GM12874 (cell line): ENCODE results near the gene AGPAT4.

Experiments used
- CTCF ChIP-seq: IDR thresholded peaks from 2 replicates; pipeline ENCODE4 v1.5.1; 2011; ENCODE audit warnings: low read depth, mild to moderate bottlenecking, control low read depth, low read length, moderate library complexity; ENCODE audit not compliant: insufficient read depth

Gene AGPAT4

DNA sequence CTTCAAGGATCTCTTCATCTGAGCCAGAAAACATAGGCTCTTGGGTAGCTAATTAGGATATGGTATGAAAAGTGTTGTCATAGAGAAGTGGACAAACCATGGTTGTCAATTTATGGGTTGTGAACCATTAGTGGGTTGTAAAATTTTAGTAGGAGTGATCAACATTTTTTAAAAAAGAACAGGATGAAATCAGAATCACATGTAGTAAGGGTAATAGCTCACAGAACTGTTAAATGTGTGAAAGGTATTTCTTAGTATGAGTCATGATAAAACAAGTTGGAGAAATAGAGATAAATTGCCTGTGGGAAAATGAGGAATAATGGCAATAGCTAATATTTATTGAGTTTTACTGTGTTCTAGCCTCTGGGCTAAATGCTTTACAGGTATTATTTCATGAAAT lies 168.9 kb downstream of the AGPAT4 start:
- TF ChIP-seq CTCF = no peak

GRCh38 chr6:161103475-161103874 lies 170.4 kb downstream of the AGPAT4 start:
- TF ChIP-seq CTCF = no peak

DNA sequence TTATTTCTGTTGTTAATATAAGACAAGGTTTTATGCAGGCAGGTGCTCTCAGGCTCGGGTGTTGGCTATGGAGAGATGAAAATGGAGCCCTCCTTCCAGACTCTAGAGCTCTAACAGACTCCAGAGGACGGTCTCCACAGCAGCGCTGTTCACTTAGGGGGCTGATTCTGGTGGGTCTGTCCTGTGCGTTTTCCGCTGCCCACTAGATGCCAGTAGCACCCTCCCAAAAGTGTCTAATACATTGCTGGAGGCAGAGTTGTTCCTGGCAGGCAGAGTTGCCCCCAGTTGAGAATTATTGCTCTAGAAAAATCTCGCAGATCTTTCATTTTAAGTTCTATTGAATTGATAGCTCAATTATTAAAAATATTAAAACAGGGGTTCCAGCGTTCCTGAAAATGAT lies 172.3 kb downstream of the AGPAT4 start:
- TF ChIP-seq CTCF = no peak

GRCh38 chr6:161100072-161100471 lies 173.8 kb downstream of the AGPAT4 start:
- no peak for TF ChIP-seq CTCF

DNA sequence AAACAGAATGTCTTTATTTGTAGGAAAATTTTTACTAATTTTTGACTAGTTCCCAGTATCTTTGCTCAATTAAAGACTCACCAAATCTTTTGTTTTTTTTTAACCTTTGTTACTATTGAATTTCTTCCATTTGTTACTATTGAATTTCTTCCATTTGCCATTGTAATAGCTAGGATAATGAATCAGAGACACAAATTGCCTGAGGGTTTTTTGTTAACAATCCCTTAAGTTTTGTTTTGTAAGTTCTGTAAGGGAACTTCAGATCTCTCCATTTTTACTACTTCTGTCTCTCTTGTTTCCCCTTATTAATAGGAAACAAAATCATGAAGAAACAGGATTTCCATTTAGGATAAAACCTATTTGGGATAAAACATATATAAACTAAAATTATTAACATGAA lies 177.9 kb downstream of the AGPAT4 start:
- no peak for TF ChIP-seq CTCF

- TF ChIP-seq CTCF = no peak
Measured at GRCh38 chr6:161094955-161095354, 178.9 kb downstream of the AGPAT4 start.

GRCh38 chr6:161091972-161092701 lies 181.7 kb downstream of the AGPAT4 start:
- TF ChIP-seq CTCF = no peak
